Measurements from ENCODE around the gene CCT3. TPM values are rescaled to one million over a fixed set of nuclear protein-coding genes. Genes with fewer than 3 reads are reported as not detected.

Gene CCT3
- total RNA-seq, 1 experiment from 2014 or later: 325 TPM

DNA sequence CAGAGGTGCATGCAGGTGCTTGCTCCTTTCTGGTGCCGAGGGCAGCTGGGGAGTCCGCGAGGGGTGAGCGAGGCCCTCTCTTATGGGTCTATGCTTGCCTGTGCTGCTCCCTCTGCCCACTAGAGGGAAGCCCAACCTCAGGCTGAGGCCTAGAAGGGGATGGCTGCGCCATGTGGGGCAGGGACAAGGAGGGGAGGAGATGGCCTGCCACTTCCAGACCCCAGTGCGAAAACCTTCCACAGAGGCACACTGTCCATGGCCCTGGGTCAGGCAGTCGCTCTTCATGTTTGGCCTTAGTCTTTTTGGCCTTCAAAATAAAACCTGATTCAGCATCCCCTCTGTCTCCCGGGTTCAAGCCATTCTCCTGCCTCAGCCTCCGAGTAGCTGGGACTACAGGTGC, 44.9 kb upstream of the CCT3 start:
- no peak overlapping the region for H2AFZ ChIP-seq (ENCODE audit: low read length)
- H3K27ac ChIP-seq (ENCODE audit: low read length): no peak overlapping the region
- no peak overlapping the region for H3K9ac ChIP-seq (ENCODE audit: low read length)
- H3K27me3 ChIP-seq (ENCODE audit: low read length): no peaks in the 10 kb centered on the region
- no peaks in the 10 kb centered on the region for H3K36me3 ChIP-seq (ENCODE audit: insufficient read depth, low read length)
- peak; percentile 91 for DNase-seq
- H3K4me3 ChIP-seq (ENCODE audit: low read length): no peak overlapping the region
- no peak overlapping the region for H3K4me2 ChIP-seq (ENCODE audit: low read depth, low read length, poor library complexity, severe bottlenecking)
- H3K79me2 ChIP-seq (ENCODE audit: low read length): no peaks in the 10 kb centered on the region
- no peaks in the 10 kb centered on the region for H3K4me1 ChIP-seq (ENCODE audit: low read length)
- H3K9me2 ChIP-seq (replicated peaks; ENCODE audit: insufficient read depth, low read length): no peaks in the 10 kb centered on the region
- H3K9me3 ChIP-seq (ENCODE audit: low read length): no peaks in the 10 kb centered on the region
- H4K20me1 ChIP-seq (ENCODE audit: insufficient read depth, low read depth, low read length): no peaks in the 10 kb centered on the region

- Histone ChIP-seq H2AFZ (ENCODE audit: low read length) (no peak overlapping the region), H3K9ac (ENCODE audit: low read length) (no peak overlapping the region), H3K79me2 (ENCODE audit: low read length) (no peaks in the 10 kb centered on the region), H3K27me3 (ENCODE audit: low read length) (no peaks in the 10 kb centered on the region), H3K27ac (ENCODE audit: low read length) (no peak overlapping the region), H3K4me3 (ENCODE audit: low read length) (no peak overlapping the region), H3K36me3 (ENCODE audit: insufficient read depth, low read length) (no peaks in the 10 kb centered on the region), H3K9me2 (replicated peaks; ENCODE audit: insufficient read depth, low read length) (no peaks in the 10 kb centered on the region), H3K4me1 (ENCODE audit: low read length) (no peaks in the 10 kb centered on the region), H4K20me1 (ENCODE audit: insufficient read depth, low read depth, low read length) (no peaks in the 10 kb centered on the region), H3K9me3 (ENCODE audit: low read length) (no peaks in the 10 kb centered on the region), H3K4me2 (ENCODE audit: low read depth, low read length, poor library complexity, severe bottlenecking) (no peak overlapping the region)
- no peak for DNase-seq
Observed at GRCh38 chr1:156382561-156382960, 44.5 kb upstream of the CCT3 start.

GRCh38 chr1:156379420-156380165, 41.5 kb upstream of the CCT3 start:
- no peak overlapping the region for H3K27ac ChIP-seq (ENCODE audit: low read length)
- H3K9me3 ChIP-seq (ENCODE audit: low read length): no peaks in the 10 kb centered on the region
- no peaks in the 10 kb centered on the region for H3K36me3 ChIP-seq (ENCODE audit: insufficient read depth, low read length)
- no peak for DNase-seq
- H3K4me2 ChIP-seq (ENCODE audit: low read depth, low read length, poor library complexity, severe bottlenecking): no peak overlapping the region
- H3K4me1 ChIP-seq (ENCODE audit: low read length): no peaks in the 10 kb centered on the region
- H3K4me3 ChIP-seq (ENCODE audit: low read length): no peak overlapping the region
- H3K27me3 ChIP-seq (ENCODE audit: low read length): no peaks in the 10 kb centered on the region
- no peak overlapping the region for H3K9ac ChIP-seq (ENCODE audit: low read length)
- H4K20me1 ChIP-seq (ENCODE audit: insufficient read depth, low read depth, low read length): no peaks in the 10 kb centered on the region
- H3K9me2 ChIP-seq (replicated peaks; ENCODE audit: insufficient read depth, low read length): no peaks in the 10 kb centered on the region
- H2AFZ ChIP-seq (ENCODE audit: low read length): no peak overlapping the region
- no peaks in the 10 kb centered on the region for H3K79me2 ChIP-seq (ENCODE audit: low read length)

DNA sequence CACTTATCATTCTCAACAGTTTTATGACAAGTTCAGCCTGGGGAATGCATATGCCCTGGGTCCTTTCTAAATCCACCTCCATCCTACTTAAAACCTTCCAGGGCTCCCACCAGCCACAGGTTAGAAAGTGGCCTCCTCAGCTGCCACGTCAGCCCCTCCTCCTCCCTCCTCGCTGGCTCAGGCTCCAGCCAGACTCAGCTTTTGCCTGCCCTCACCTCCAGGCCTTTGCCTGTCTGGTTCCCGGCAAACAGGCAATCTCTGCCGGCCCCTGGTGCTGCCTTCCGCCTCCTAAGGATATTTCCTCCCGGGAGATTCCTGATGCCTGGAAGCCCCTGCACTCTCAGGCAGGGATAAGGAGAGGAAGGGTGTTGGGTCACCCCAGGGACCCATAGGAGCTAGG, 40.5 kb upstream of the CCT3 start:
- no peak for DNase-seq
- no peaks in the 10 kb centered on the region for H3K9me3 ChIP-seq (ENCODE audit: low read length)
- H3K9ac ChIP-seq (ENCODE audit: low read length): no peak overlapping the region
- no peak overlapping the region for H2AFZ ChIP-seq (ENCODE audit: low read length)
- no peaks in the 10 kb centered on the region for H3K79me2 ChIP-seq (ENCODE audit: low read length)
- no peaks in the 10 kb centered on the region for H4K20me1 ChIP-seq (ENCODE audit: insufficient read depth, low read depth, low read length)
- no peaks in the 10 kb centered on the region for H3K36me3 ChIP-seq (ENCODE audit: insufficient read depth, low read length)
- H3K9me2 ChIP-seq (replicated peaks; ENCODE audit: insufficient read depth, low read length): no peaks in the 10 kb centered on the region
- no peak overlapping the region for H3K27ac ChIP-seq (ENCODE audit: low read length)
- no peaks in the 10 kb centered on the region for H3K27me3 ChIP-seq (ENCODE audit: low read length)
- no peak overlapping the region for H3K4me3 ChIP-seq (ENCODE audit: low read length)
- no peaks in the 10 kb centered on the region for H3K4me1 ChIP-seq (ENCODE audit: low read length)
- no peak overlapping the region for H3K4me2 ChIP-seq (ENCODE audit: low read depth, low read length, poor library complexity, severe bottlenecking)

DNA sequence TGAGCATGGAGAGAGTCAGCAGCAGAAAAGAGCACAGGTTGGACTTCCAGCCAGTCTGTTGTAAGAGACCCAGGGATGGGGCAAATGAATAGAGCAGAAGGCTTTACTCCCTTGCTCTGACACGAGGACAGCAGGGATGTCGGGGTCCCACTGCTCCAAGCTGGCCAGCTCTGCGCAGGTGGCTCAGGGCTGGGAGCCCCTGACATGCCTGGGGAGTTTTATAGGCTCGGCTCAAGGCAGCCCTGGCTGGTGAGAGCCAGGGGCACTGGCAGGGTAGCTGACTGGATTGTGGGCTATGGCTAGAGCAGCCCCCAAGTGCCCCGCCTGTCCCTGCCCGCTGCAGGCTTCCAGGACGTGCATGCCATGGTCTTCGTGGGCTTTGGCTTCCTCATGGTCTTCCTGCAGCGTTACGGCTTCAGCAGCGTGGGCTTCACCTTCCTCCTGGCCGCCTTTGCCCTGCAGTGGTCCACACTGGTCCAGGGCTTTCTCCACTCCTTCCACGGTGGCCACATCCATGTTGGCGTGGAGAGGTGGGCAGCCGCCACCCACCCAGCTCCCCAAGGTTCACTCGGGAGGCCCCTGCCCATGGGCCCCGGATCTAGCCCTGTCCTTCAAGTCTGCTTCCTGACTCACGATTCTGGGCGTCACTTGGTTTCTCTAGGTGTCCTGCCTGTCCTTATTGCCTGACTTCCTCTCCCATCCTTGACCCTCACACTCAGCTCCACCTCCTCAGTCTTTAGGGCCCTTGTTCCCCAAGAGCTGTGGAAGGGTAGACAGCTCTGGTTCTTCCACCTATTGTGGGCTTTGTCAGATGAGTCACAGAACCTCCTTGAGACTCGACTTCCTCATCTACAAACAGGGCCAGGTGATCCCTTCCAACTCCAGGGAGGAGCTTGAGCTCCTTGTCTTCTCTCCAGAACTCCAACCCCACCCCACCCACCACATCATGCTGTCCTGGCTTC, 39.1 kb upstream of the CCT3 start:
- Histone ChIP-seq H3K4me3 (ENCODE audit: low read length) (no peak overlapping the region), H2AFZ (ENCODE audit: low read length) (no peak overlapping the region), H3K9me2 (replicated peaks; ENCODE audit: insufficient read depth, low read length) (no peaks in the 10 kb centered on the region), H3K79me2 (ENCODE audit: low read length) (no peaks in the 10 kb centered on the region), H3K4me2 (ENCODE audit: low read depth, low read length, poor library complexity, severe bottlenecking) (no peak overlapping the region), H3K27ac (ENCODE audit: low read length) (no peak overlapping the region), H3K27me3 (ENCODE audit: low read length) (no peaks in the 10 kb centered on the region), H3K4me1 (ENCODE audit: low read length) (no peaks in the 10 kb centered on the region), H3K36me3 (ENCODE audit: insufficient read depth, low read length) (no peaks in the 10 kb centered on the region), H4K20me1 (ENCODE audit: insufficient read depth, low read depth, low read length) (no peaks in the 10 kb centered on the region), H3K9ac (ENCODE audit: low read length) (no peak overlapping the region), H3K9me3 (ENCODE audit: low read length) (no peaks in the 10 kb centered on the region)
- DNase-seq: no peak

GRCh38 chr1:156376146-156376545, 38.1 kb upstream of the CCT3 start:
- no peak overlapping the region for H3K9ac ChIP-seq (ENCODE audit: low read length)

DNA sequence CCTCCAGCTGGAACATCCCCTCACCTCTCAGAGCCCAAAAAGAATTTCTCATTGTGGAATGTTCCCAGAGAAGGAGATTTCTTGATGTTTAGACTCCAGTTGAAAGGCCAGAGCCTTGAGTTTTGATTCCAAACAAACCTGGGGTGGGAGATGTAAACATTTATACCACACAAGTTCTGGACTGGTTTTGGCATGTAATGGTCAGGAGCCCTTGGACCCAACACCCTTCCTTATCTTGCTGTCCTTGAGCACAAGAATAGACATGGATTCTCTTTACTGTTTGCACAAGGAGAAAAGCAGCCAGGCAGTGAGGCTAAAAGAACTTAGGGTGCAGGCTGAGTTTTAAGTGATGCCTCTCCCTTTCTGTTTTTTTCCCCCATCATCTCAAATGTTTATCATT, 35.5 kb upstream of the CCT3 start:
- Histone ChIP-seq H3K9me2 (replicated peaks; ENCODE audit: insufficient read depth, low read length) (no peaks in the 10 kb centered on the region), H3K79me2 (ENCODE audit: low read length) (no peaks in the 10 kb centered on the region), H3K36me3 (ENCODE audit: insufficient read depth, low read length) (no peaks in the 10 kb centered on the region), H3K9me3 (ENCODE audit: low read length) (no peaks in the 10 kb centered on the region), H3K9ac (ENCODE audit: low read length) (no peak overlapping the region), H2AFZ (ENCODE audit: low read length) (no peak overlapping the region), H3K4me2 (ENCODE audit: low read depth, low read length, poor library complexity, severe bottlenecking) (no peak overlapping the region), H3K4me3 (ENCODE audit: low read length) (no peak overlapping the region), H3K27ac (ENCODE audit: low read length) (no peak overlapping the region), H3K4me1 (ENCODE audit: low read length) (no peaks in the 10 kb centered on the region), H4K20me1 (ENCODE audit: insufficient read depth, low read depth, low read length) (no peaks in the 10 kb centered on the region), H3K27me3 (ENCODE audit: low read length) (no peaks in the 10 kb centered on the region)
- no peak for DNase-seq

More at GRCh38 chr1:156376146-156376545, 38.1 kb upstream of the CCT3 start:
- Histone ChIP-seq H4K20me1 (ENCODE audit: insufficient read depth, low read depth, low read length) (no peaks in the 10 kb centered on the region), H3K27ac (ENCODE audit: low read length) (no peak overlapping the region), H3K4me3 (ENCODE audit: low read length) (no peak overlapping the region), H3K9me2 (replicated peaks; ENCODE audit: insufficient read depth, low read length) (no peaks in the 10 kb centered on the region), H2AFZ (ENCODE audit: low read length) (no peak overlapping the region), H3K9me3 (ENCODE audit: low read length) (no peaks in the 10 kb centered on the region), H3K27me3 (ENCODE audit: low read length) (no peaks in the 10 kb centered on the region), H3K79me2 (ENCODE audit: low read length) (no peaks in the 10 kb centered on the region), H3K36me3 (ENCODE audit: insufficient read depth, low read length) (no peaks in the 10 kb centered on the region), H3K4me2 (ENCODE audit: low read depth, low read length, poor library complexity, severe bottlenecking) (no peak overlapping the region), H3K4me1 (ENCODE audit: low read length) (no peaks in the 10 kb centered on the region)
- no peak for DNase-seq

GRCh38 chr1:156372876-156373275, 34.8 kb upstream of the CCT3 start:
- Histone ChIP-seq H3K9me2 (replicated peaks; ENCODE audit: insufficient read depth, low read length) (no peaks in the 10 kb centered on the region), H3K36me3 (ENCODE audit: insufficient read depth, low read length) (no peaks in the 10 kb centered on the region), H4K20me1 (ENCODE audit: insufficient read depth, low read depth, low read length) (no peaks in the 10 kb centered on the region), H3K79me2 (ENCODE audit: low read length) (no peaks in the 10 kb centered on the region), H3K4me1 (ENCODE audit: low read length) (no peaks in the 10 kb centered on the region), H2AFZ (ENCODE audit: low read length) (no peak overlapping the region), H3K9me3 (ENCODE audit: low read length) (no peaks in the 10 kb centered on the region), H3K27ac (ENCODE audit: low read length) (no peak overlapping the region), H3K4me3 (ENCODE audit: low read length) (no peak overlapping the region), H3K4me2 (ENCODE audit: low read depth, low read length, poor library complexity, severe bottlenecking) (no peak overlapping the region), H3K27me3 (ENCODE audit: low read length) (no peaks in the 10 kb centered on the region), H3K9ac (ENCODE audit: low read length) (no peak overlapping the region)
- no peak for DNase-seq

All from Karpas-422 (cell line).